Activated CD8-positive, alpha-beta memory T cell treated with anti-CD3 and anti-CD28 coated beads for 4 hours (primary cell): ENCODE measurements around the gene MYH7B.

Experiments
- DNase-seq, 2 donors: peaks; one replicate each; pipeline ENCODE4 v3.0.0-alpha.2; 2020; ENCODE audit warnings: low read depth in 2 of 2

The MYH7B gene

GRCh38 chr20:34945315-34946077, 10.2 kb upstream of the MYH7B start:
- no peak for DNase-seq

- DNase-seq, result no peak
Observed at GRCh38 chr20:34946661-34947060, 9.0 kb upstream of the MYH7B start.

GRCh38 chr20:34947336-34947735, 8.3 kb upstream of the MYH7B start:
- DNase-seq, result no peak

GRCh38 chr20:34948030-34948429, 7.6 kb upstream of the MYH7B start:
- no peak for DNase-seq

- DNase-seq, result no peak
Observed at GRCh38 chr20:34949120-34949519, 6.5 kb upstream of the MYH7B start.

- no peak for DNase-seq
Observed at GRCh38 chr20:34951252-34951651, 4.4 kb upstream of the MYH7B start.

GRCh38 chr20:34951652-34952051, 4.0 kb upstream of the MYH7B start:
- no peak for DNase-seq

GRCh38 chr20:34952671-34953070, 3.0 kb upstream of the MYH7B start:
- DNase-seq, result no peak

GRCh38 chr20:34953960-34954359, 1.7 kb upstream of the MYH7B start:
- no peak for DNase-seq

- DNase-seq, result no peak
Observed at GRCh38 chr20:34954904-34955230, 801 bp upstream of the MYH7B start.

- no peak for DNase-seq
Observed at GRCh38 chr20:34956041-34956458, 382 bp downstream of the MYH7B start.

- DNase-seq, result no peak
Observed at GRCh38 chr20:34956751-34957472, 1.2 kb downstream of the MYH7B start.

GRCh38 chr20:34964486-34964885, 8.8 kb downstream of the MYH7B start:
- DNase-seq, result no peak

- DNase-seq, result no peak
Observed at GRCh38 chr20:34965051-34965450, 9.4 kb downstream of the MYH7B start.

GRCh38 chr20:34967421-34967820, 11.8 kb downstream of the MYH7B start:
- DNase-seq, result no peak

- DNase-seq, result no peak
Observed at GRCh38 chr20:34968042-34968775, 12.5 kb downstream of the MYH7B start.

- no peak for DNase-seq
Observed at GRCh38 chr20:34970193-34970840, 14.6 kb downstream of the MYH7B start.

- DNase-seq, result no peak
Observed at GRCh38 chr20:34970846-34971560, 15.3 kb downstream of the MYH7B start.

GRCh38 chr20:34971561-34972235, 16.0 kb downstream of the MYH7B start:
- no peak for DNase-seq

GRCh38 chr20:34974246-34974645, 18.6 kb downstream of the MYH7B start:
- no peak for DNase-seq

- DNase-seq, result no peak
Observed at GRCh38 chr20:34976286-34976685, 20.6 kb downstream of the MYH7B start.
